Stimulated activated CD8-positive, alpha-beta memory T cell treated with anti-CD3 and anti-CD28 coated beads, Interleukin-4, amount 100 ng/mL, for 24 hours (primary cell): Measurements from ENCODE around the gene ARPC2.
A peak's percentile ranks its signal among the peaks of the same experiment; 100 is the strongest.
"Not testable (repeated sequence)": the region's sequence is repeated elsewhere in the genome, so short reads cannot be mapped to it uniquely, and the experiment has no call there.

Experiments
- DNase-seq: peaks from one replicate; pipeline ENCODE4 v3.0.0-alpha.2; 2020; ENCODE audit warnings: low read depth

Gene ARPC2

DNA sequence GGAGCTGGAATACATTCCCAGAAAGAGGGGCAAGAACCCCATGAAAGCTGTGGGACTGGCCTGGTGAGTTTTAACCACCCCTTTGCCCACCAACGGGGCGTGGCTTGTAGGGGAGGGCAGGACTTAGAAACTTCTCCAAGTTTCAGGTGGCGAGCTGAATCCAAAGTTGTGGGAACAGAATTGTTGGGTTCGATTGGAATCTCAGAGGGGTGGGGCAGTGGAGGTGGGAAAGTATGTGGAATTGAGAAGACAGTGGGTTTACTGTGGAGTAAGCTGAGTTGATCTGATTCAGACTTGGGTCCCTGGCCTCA, 54.5 kb downstream of the ARPC2 start:
- DNase-seq = no peak

DNA sequence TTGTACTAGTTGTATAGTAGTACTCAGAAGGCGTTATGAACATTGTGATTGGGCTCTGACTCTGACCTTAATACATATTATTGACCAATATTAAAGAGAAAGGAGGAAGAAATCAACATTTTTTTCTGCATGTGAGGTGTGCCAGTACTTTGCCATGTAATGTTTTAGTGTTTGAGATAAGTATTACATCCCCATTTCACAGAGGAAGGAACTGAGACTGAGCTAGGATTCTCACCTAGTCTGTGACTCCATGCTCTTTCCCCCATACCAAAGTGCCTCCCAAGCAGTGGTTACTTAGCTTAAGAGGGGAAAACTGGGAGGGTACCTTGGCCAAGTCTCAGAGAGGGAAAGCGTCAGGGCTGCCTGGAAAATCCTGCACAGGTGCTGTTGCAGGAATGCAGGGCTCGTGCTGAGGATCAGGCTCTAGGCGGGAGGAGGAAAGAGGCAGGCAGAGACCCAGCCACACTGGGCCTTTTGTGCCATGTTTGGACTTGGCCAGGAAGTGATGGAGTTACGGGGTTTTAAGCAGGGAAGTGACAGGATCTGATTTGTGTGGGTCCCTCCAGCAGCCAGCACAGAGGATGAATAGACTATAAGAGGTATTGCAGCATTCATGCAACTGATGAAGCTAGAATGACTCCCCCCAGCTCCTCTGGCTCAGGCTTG, 55.0 kb downstream of the ARPC2 start:
- DNase-seq = no peak

GRCh38 chr2:218272531-218273212, 55.7 kb downstream of the ARPC2 start:
- peak; percentile 66 for DNase-seq

- DNase-seq = not testable (repeated sequence)
Observed at GRCh38 chr2:218273214-218273907, 56.4 kb downstream of the ARPC2 start.

GRCh38 chr2:218273908-218274249, 56.9 kb downstream of the ARPC2 start:
- no peak for DNase-seq

DNA sequence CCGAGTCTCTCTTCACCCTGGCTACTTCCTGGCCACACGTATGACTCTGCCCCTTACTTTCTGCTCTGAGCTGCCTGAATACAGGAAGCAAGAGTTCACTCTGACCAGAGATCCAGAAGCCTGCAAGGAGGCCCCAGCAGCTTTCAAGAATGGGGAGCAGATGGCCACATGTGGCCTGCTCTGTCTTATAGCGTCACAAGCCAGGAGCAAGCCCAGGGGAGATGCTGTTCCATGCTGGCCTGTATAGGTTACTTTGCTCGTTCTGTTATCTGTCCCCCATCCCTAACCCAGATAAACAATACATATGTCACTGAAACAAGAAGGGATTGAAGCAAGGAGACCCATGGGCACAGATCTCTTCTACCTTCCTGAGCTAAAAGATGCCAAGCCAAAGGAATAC, 57.6 kb downstream of the ARPC2 start:
- DNase-seq = no peak

GRCh38 chr2:218275371-218276072, 58.5 kb downstream of the ARPC2 start:
- DNase-seq = no peak

DNA sequence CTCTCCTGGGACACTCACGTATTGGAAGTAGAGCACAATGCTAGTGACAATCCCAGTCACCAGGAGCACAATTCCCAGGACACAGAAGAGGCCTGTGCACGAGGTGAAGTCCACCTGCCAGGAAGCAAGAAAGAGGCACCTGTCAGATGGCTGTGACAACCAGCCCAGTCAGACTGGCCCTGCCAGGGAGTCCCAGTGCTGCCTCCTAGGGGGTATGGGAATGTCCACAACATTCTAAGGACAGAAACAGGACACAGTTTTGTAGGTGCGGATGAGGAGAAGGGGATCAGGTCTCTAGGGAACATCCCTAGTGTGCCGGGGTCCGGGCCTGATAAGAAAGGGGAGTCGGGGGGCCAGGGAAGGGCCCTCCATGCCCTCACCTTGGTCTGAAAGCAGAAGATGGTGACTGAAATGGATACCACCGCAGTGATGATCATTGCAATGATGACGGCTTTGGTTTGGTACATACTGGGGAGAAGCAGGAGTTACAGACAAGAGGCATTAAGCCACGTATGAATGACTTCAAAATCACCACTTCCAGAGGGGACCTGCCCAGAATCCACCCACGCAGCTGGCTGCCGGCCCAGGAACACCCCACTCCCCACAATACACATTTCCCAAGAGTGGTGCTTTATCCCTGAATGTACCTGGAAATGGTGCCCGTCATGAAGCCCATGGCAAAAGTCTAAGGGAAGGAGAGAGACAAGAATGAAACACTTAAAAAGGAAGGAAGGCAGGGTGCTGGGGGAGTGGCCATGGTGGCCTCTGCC, 60.2 kb downstream of the ARPC2 start:
- DNase-seq = no peak

- no peak for DNase-seq
Observed at GRCh38 chr2:218277921-218278320, 60.9 kb downstream of the ARPC2 start.

GRCh38 chr2:218278531-218279360, 61.8 kb downstream of the ARPC2 start:
- no peak for DNase-seq

DNA sequence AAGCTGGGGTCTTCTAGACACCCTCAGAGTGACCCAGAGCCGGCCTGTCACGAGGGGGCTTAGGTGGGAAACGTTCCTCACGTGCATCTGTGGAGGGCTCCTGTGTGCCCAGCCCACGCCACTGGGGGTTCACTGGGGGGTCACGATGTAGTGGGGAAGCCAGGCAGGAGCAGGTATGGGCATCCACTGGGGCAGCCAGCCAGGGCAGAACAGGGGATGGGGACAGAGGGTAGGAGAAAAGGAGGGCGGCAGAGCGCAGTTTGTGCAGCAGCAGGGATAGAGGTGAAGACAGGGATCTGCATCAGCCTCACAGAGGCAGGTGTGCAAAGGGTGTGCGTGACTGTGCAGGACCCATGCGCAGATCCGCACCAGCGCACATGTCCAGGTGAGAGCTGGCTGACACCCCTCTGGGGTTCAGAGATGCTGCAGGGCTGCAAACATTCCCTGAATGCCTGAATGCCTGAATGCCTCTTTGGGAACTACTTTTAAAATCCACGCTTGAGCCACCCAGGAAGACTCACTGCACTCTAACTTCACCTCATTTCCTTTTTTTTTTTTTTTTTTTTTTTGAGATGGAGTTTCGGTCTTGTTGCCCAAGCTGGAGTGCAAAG, 63.4 kb downstream of the ARPC2 start:
- DNase-seq = no peak

DNA sequence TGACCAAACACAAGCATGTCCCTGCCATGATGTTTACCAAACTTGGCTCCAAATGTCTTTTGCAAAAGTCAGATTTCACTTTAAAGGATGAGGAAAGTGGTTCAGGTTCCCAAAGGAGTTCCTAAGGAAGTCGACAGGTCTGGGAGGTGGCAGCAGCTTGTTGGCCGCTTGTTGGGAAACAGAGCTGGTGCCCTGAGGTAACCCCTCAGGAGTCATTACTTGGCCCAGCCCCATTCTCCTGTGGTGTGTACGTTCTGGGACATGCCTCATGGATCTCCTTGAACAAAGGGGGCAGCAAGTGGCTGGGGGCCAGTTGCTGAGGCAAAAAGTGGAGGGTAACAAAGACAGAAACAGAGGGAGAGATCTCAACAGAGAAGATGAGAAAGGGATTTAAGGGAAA, 64.5 kb downstream of the ARPC2 start:
- DNase-seq = no peak

GRCh38 chr2:218282173-218282991, 65.4 kb downstream of the ARPC2 start:
- DNase-seq = no peak

GRCh38 chr2:218284106-218284811, 67.3 kb downstream of the ARPC2 start:
- peak; percentile 42 for DNase-seq

GRCh38 chr2:218285604-218286003, 68.6 kb downstream of the ARPC2 start:
- DNase-seq = no peak

DNA sequence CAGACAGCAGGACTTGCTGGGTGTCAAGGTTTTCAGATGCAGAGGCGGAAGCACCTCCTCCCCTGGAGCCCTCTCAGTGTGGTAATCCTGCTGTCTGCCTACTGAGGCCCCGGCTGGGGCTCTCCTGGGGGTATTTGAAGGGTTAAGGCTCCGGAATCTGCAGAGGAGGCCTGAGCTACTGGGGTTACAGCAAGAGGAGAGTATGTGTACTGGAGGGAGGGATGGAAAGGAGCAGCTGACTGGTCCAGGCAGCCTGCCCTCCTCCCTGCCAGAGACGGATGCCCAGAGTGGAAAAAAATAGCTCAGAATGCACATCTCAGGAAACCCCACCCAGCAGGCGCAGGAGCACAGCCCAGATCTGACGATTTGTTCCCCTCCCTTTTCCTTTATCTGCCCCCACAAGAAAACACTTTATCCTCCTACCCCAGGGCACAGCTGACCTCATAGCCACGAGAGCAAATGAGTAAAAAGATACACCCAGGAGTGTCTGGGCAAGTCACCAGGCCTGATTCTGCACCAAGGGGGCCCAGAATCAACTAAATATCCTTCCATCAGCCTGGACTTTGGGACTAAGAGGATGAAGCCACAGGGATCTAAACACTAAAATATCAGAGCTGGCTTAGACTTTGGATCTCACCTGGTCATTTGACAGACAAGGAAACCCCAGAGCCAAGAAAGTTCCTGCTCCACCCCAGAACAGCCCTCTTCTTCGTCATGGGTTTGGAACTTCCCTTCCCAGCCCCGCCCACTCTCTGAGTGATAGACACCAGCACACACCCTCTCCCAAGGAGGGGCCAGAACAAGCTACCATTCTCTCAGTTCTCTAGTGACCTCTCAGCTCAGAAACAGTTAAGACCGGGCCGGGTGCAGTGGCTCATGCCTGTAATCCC, 69.8 kb downstream of the ARPC2 start:
- peak; percentile 67 for DNase-seq

GRCh38 chr2:218289639-218290315, 72.8 kb downstream of the ARPC2 start:
- DNase-seq = no peak
